ENCODE results near the gene ZMYND8.

Gene ZMYND8

GRCh38 chr20:47181056-47181862 lies 175.2 kb downstream of the ZMYND8 start:
- Histone ChIP-seq H3K4me2 (ENCODE audit: low read length) (no peak overlapping the region), H3K36me3 (ENCODE audit: insufficient read depth, low read length) (no peaks in the 10 kb centered on the region), H3F3A (ENCODE audit: insufficient read depth, low read length) (no peaks in the 10 kb centered on the region), H3K9me2 (ENCODE audit: low read depth, low read length) (no peaks in the 10 kb centered on the region), H3K4me3 (ENCODE audit: low read depth, low read length, poor library complexity, severe bottlenecking) (no peak overlapping the region), H3K9me3 (ENCODE audit: low read length) (no peaks in the 10 kb centered on the region), H3K4me1 (ENCODE audit: insufficient read depth, low read length, severe bottlenecking) (no peaks in the 10 kb centered on the region), H3K27ac (ENCODE audit: low read depth, low read length, poor library complexity, severe bottlenecking) (no peak overlapping the region), H3K27me3 (ENCODE audit: insufficient read depth, low read length) (0 out of 2 replicates have a peak, but pooled peaks cover 4% of the 10 kb centered on the region), H3K9ac (ENCODE audit: low read length) (no peak overlapping the region), H3K79me2 (ENCODE audit: insufficient read depth, low read length) (no peaks in the 10 kb centered on the region), H2AFZ (ENCODE audit: low read length) (peak overlapping the region; percentile 56), H4K20me1 (ENCODE audit: insufficient read depth, low read length) (no peaks in the 10 kb centered on the region)
- no peak for TF ChIP-seq EZH2 (IDR thresholded peaks at IDR 0.05; ENCODE audit: borderline replicate concordance, low read length)
- TF ChIP-seq, protein P1, sequence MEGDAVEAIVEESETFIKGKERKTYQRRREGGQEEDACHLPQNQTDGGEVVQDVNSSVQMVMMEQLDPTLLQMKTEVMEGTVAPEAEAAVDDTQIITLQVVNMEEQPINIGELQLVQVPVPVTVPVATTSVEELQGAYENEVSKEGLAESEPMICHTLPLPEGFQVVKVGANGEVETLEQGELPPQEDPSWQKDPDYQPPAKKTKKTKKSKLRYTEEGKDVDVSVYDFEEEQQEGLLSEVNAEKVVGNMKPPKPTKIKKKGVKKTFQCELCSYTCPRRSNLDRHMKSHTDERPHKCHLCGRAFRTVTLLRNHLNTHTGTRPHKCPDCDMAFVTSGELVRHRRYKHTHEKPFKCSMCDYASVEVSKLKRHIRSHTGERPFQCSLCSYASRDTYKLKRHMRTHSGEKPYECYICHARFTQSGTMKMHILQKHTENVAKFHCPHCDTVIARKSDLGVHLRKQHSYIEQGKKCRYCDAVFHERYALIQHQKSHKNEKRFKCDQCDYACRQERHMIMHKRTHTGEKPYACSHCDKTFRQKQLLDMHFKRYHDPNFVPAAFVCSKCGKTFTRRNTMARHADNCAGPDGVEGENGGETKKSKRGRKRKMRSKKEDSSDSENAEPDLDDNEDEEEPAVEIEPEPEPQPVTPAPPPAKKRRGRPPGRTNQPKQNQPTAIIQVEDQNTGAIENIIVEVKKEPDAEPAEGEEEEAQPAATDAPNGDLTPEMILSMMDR (IDR thresholded peaks at IDR 0.05; ENCODE audit: low read length): no peak

- Histone ChIP-seq H2AFZ (ENCODE audit: low read length) (no peak overlapping the region), H3K9ac (ENCODE audit: low read length) (no peak overlapping the region), H3F3A (ENCODE audit: insufficient read depth, low read length) (no peaks in the 10 kb centered on the region), H3K9me2 (ENCODE audit: low read depth, low read length) (no peaks in the 10 kb centered on the region), H3K36me3 (ENCODE audit: insufficient read depth, low read length) (no peaks in the 10 kb centered on the region), H3K4me3 (ENCODE audit: low read depth, low read length, poor library complexity, severe bottlenecking) (no peak overlapping the region), H3K4me1 (ENCODE audit: insufficient read depth, low read length, severe bottlenecking) (no peaks in the 10 kb centered on the region), H3K4me2 (ENCODE audit: low read length) (no peak overlapping the region), H3K27ac (ENCODE audit: low read depth, low read length, poor library complexity, severe bottlenecking) (no peak overlapping the region), H3K79me2 (ENCODE audit: insufficient read depth, low read length) (no peaks in the 10 kb centered on the region), H3K27me3 (ENCODE audit: insufficient read depth, low read length) (no peaks in the 10 kb centered on the region), H4K20me1 (ENCODE audit: insufficient read depth, low read length) (no peaks in the 10 kb centered on the region), H3K9me3 (ENCODE audit: low read length) (no peaks in the 10 kb centered on the region)
- TF ChIP-seq, protein P1 (IDR thresholded peaks at IDR 0.05; ENCODE audit: low read length): no peak
- TF ChIP-seq EZH2 (IDR thresholded peaks at IDR 0.05; ENCODE audit: borderline replicate concordance, low read length): no peak
Observed at GRCh38 chr20:47179267-47179666, 177.2 kb downstream of the ZMYND8 start.

DNA sequence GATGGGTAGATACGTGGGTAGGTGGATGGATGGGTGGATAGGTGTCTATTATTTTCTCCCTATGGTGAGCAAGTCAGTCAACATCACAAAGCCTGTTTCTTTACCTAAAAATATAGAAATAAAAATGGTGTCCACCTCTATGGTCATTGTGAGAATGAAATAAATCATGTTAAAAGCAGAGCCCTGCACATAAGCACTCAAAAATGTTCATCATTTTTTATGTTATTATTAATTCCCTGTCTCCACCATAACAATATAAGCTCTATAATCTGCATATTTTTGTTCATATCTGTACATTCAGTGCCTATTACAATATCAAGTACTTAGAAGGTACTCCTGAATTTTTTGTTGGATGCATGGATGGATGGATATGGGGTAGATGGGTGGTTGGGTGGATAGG lies 177.6 kb downstream of the ZMYND8 start:
- Histone ChIP-seq H2AFZ (ENCODE audit: low read length) (no peak overlapping the region), H4K20me1 (ENCODE audit: insufficient read depth, low read length) (no peaks in the 10 kb centered on the region), H3K27me3 (ENCODE audit: insufficient read depth, low read length) (no peaks in the 10 kb centered on the region), H3K9me2 (ENCODE audit: low read depth, low read length) (no peaks in the 10 kb centered on the region), H3K9me3 (ENCODE audit: low read length) (no peaks in the 10 kb centered on the region), H3K27ac (ENCODE audit: low read depth, low read length, poor library complexity, severe bottlenecking) (no peak overlapping the region), H3K79me2 (ENCODE audit: insufficient read depth, low read length) (no peaks in the 10 kb centered on the region), H3K9ac (ENCODE audit: low read length) (no peak overlapping the region), H3K4me1 (ENCODE audit: insufficient read depth, low read length, severe bottlenecking) (no peaks in the 10 kb centered on the region), H3K4me2 (ENCODE audit: low read length) (no peak overlapping the region), H3F3A (ENCODE audit: insufficient read depth, low read length) (no peaks in the 10 kb centered on the region), H3K4me3 (ENCODE audit: low read depth, low read length, poor library complexity, severe bottlenecking) (no peak overlapping the region), H3K36me3 (ENCODE audit: insufficient read depth, low read length) (no peaks in the 10 kb centered on the region)
- TF ChIP-seq, protein P1 (IDR thresholded peaks at IDR 0.05; ENCODE audit: low read length): no peak

All from OCI-LY1 (cell line).